Measurements from ENCODE around the gene STK16.

DNA sequence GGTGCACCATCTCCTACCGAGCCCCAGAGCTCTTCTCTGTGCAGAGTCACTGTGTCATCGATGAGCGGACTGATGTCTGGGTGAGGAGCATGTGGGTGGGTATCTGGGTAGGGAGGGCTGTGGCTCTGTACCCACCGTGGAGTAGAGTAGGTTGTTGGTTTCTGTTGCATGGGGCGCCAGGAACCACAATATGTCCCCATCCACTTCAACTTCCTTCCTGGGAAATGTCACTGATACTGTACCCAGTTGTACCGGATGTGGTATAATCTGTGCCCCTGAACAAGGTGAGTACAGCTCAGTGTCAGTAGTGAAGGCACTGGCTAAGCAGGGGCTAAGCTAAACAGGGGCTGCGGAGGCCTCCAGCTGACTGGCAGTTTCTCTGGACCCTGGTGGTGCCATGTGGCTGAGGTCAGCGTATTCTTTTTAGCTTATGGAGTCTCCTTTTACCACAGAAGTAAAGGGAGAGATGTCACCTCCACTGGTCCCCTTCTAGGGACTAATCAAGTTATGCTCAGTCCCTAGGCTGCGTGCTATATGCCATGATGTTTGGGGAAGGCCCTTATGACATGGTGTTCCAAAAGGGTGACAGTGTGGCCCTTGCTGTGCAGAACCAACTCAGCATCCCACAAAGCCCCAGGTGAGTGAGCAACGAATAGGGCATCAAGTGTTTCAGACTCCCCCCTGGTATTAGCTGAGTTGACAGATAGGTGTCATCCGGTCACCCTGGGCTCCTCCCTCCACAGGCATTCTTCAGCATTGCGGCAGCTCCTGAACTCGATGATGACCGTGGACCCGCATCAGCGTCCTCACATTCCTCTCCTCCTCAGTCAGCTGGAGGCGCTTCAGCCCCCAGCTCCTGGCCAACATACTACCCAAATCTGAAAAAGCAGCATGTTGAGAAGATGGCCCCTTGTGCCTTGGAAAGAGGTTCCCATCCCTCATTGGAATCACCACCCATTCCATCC, 2.7 kb downstream of the STK16 start:
- TF ChIP-seq CTCF (IDR thresholded peaks at IDR 0.05 in 8 of 11, conservative IDR thresholded peaks at IDR 0.05 in 3 of 11) (no peak), POLR2A (IDR thresholded peaks at IDR 0.05) (peak in 1 of 3 donors; percentile 27)
